Measurements from ENCODE around the gene BAIAP2L2.
"Not testable (repeated sequence)": the region's sequence is repeated elsewhere in the genome, so short reads cannot be mapped to it uniquely, and the experiment has no call there.

The BAIAP2L2 gene

GRCh38 chr22:38126928-38127668, 16.6 kb upstream of the BAIAP2L2 start:
- no peak for DNase-seq (ENCODE audit: low read depth)

GRCh38 chr22:38125751-38126201, 15.3 kb upstream of the BAIAP2L2 start:
- DNase-seq (ENCODE audit: low read depth): no peak

- DNase-seq (ENCODE audit: low read depth): no peak
Observed at GRCh38 chr22:38125038-38125610, 14.6 kb upstream of the BAIAP2L2 start.

- no peak for DNase-seq (ENCODE audit: low read depth)
Observed at GRCh38 chr22:38124236-38124974, 13.9 kb upstream of the BAIAP2L2 start.

- no peak for DNase-seq (ENCODE audit: low read depth)
Observed at GRCh38 chr22:38122616-38123015, 12.1 kb upstream of the BAIAP2L2 start.

- DNase-seq (ENCODE audit: low read depth): no peak
Observed at GRCh38 chr22:38120359-38121110, 10.1 kb upstream of the BAIAP2L2 start.

GRCh38 chr22:38118747-38119146, 8.3 kb upstream of the BAIAP2L2 start:
- not testable (repeated sequence) for DNase-seq (ENCODE audit: low read depth)

- no peak for DNase-seq (ENCODE audit: low read depth)
Observed at GRCh38 chr22:38118182-38118581, 7.7 kb upstream of the BAIAP2L2 start.

- not testable (repeated sequence) for DNase-seq (ENCODE audit: low read depth)
Observed at GRCh38 chr22:38117556-38117955, 7.1 kb upstream of the BAIAP2L2 start.

- no peak for DNase-seq (ENCODE audit: low read depth)
Observed at GRCh38 chr22:38115423-38116205, 5.1 kb upstream of the BAIAP2L2 start.

GRCh38 chr22:38114484-38115398, 4.3 kb upstream of the BAIAP2L2 start:
- DNase-seq (ENCODE audit: low read depth): peak; percentile 58

- no peak for DNase-seq (ENCODE audit: low read depth)
Observed at GRCh38 chr22:38112381-38112780, 1.9 kb upstream of the BAIAP2L2 start.

GRCh38 chr22:38111925-38112355, 1.5 kb upstream of the BAIAP2L2 start:
- DNase-seq (ENCODE audit: low read depth): no peak

- no peak for DNase-seq (ENCODE audit: low read depth)
Observed at GRCh38 chr22:38110863-38111852, 674 bp upstream of the BAIAP2L2 start.

- no peak for DNase-seq (ENCODE audit: low read depth)
Observed at GRCh38 chr22:38109371-38110001, 998 bp downstream of the BAIAP2L2 start.

GRCh38 chr22:38108561-38109319, 1.7 kb downstream of the BAIAP2L2 start:
- no peak for DNase-seq (ENCODE audit: low read depth)

- no peak for DNase-seq (ENCODE audit: low read depth)
Observed at GRCh38 chr22:38107692-38108515, 2.6 kb downstream of the BAIAP2L2 start.

Data from activated T-helper 1 cell treated with Interleukin-2 at 50 U/mL for 16 hours (primary cell).